ENCODE data around the gene ZNF831. TPM values are rescaled to one million over a fixed set of nuclear protein-coding genes. Genes with fewer than 3 reads are reported as not detected.

Gene ZNF831
- total RNA-seq, 1 experiment from 2014 or later = not detected

DNA sequence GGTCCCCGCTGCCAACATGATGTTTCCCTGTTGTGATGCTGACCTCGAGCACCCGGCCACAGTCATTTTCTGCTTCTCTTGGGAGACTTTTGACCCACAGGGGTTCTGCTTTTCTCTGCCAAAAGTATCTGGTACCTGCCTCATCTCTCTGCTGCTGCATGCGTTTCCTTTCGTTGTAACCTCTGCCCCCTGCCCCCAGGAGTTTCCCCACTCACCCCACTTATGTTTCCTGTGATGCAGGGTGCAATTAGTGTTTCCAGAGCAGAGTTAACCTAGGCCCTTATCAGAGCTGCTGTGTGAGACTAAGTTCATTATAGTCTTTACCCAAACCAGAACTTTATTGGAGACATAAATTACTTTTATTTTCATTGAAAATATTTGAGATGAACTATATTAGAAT, 71.6 kb downstream of the ZNF831 start:
- Histone ChIP-seq H3K9me3 (ENCODE audit: low read length) (no peaks in the 10 kb centered on the region), H3K27me3 (ENCODE audit: low read length) (no peaks in the 10 kb centered on the region), H3K27ac (ENCODE audit: low read length) (no peak overlapping the region), H2AFZ (ENCODE audit: low read length) (no peak overlapping the region), H4K20me1 (ENCODE audit: insufficient read depth, low read depth, low read length) (no peaks in the 10 kb centered on the region), H3K9ac (ENCODE audit: low read length) (no peak overlapping the region), H3K9me2 (replicated peaks; ENCODE audit: insufficient read depth, low read length) (no peaks in the 10 kb centered on the region), H3K36me3 (ENCODE audit: insufficient read depth, low read length) (no peaks in the 10 kb centered on the region), H3K79me2 (ENCODE audit: low read length) (no peaks in the 10 kb centered on the region), H3K4me2 (ENCODE audit: low read depth, low read length, poor library complexity, severe bottlenecking) (no peak overlapping the region), H3K4me3 (ENCODE audit: low read length) (no peak overlapping the region), H3K4me1 (ENCODE audit: low read length) (no peaks in the 10 kb centered on the region)
- no peak for DNase-seq

DNA sequence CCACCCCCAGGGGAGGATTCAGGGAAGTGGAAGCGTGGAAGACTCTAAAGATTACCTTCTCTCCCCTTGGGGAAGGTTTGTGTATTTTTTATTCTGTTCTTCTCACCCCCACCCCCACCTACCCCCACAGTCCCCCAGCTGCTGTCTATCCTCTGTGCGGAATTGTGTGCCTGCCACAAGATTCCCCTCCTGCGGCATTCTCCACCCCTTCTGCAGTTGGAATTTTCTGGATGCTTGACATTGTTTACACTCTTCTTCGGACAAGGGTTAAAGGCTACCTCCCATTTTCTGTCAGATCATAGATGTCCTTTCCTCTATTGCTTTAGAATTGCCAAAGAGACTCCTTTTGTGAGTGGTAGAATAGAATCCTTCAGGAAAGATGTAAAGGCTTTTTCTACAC, 76.4 kb downstream of the ZNF831 start:
- Histone ChIP-seq H3K27ac (ENCODE audit: low read length) (no peak overlapping the region), H4K20me1 (ENCODE audit: insufficient read depth, low read depth, low read length) (no peaks in the 10 kb centered on the region), H3K9me3 (ENCODE audit: low read length) (no peaks in the 10 kb centered on the region), H3K4me3 (ENCODE audit: low read length) (no peak overlapping the region), H3K4me1 (ENCODE audit: low read length) (no peaks in the 10 kb centered on the region), H3K27me3 (ENCODE audit: low read length) (no peaks in the 10 kb centered on the region), H2AFZ (ENCODE audit: low read length) (no peak overlapping the region), H3K9me2 (replicated peaks; ENCODE audit: insufficient read depth, low read length) (no peaks in the 10 kb centered on the region), H3K9ac (ENCODE audit: low read length) (no peak overlapping the region), H3K79me2 (ENCODE audit: low read length) (no peaks in the 10 kb centered on the region), H3K4me2 (ENCODE audit: low read depth, low read length, poor library complexity, severe bottlenecking) (no peak overlapping the region), H3K36me3 (ENCODE audit: insufficient read depth, low read length) (no peaks in the 10 kb centered on the region)
- DNase-seq = no peak

DNA sequence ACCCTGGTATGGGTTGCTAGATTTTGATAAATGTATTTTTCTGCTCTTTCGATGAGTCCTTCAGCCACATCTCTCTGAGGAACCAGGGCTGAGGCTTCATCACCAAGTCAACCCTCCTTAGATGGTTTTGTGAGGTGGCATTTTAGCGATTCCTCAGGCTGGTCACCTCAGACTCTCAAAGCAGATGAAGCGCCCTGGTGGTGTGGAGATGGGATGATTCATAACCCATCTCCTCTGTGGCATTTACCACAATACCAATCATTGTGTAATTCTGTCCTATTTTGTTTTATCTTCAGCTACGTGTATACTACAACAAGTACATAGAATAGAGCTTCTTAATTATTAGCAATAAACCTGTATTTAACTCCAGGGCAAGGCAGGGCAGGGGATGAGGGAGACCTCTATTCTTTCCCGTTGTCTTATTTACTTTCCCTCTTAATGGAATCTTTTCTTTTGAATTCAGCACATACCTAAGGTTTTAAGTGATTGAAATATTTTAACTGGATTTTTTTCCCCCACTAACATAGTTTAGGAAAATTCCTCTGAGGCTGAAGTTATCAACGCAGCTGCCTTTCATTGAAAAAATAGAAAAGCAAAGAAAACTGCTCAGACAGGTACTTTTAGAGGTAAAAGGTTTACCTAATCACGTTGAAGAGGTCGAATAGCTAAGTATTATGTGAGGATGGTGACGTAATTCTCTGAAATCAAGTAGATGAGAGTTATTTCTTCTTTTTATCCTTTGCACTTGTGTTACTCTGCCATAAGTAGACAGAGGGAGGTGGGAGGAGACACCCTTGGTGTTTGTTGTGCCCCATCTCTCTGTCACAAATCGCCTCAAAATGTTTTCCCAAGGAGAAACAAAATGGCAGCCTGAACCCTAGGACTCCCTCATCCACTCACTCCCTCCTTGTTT, 79.3 kb downstream of the ZNF831 start:
- Histone ChIP-seq H3K9ac (ENCODE audit: low read length) (no peak overlapping the region), H3K4me1 (ENCODE audit: low read length) (no peaks in the 10 kb centered on the region), H3K4me3 (ENCODE audit: low read length) (no peak overlapping the region), H4K20me1 (ENCODE audit: insufficient read depth, low read depth, low read length) (no peaks in the 10 kb centered on the region), H3K4me2 (ENCODE audit: low read depth, low read length, poor library complexity, severe bottlenecking) (no peak overlapping the region), H3K9me3 (ENCODE audit: low read length) (no peaks in the 10 kb centered on the region), H2AFZ (ENCODE audit: low read length) (no peak overlapping the region), H3K79me2 (ENCODE audit: low read length) (no peaks in the 10 kb centered on the region), H3K36me3 (ENCODE audit: insufficient read depth, low read length) (no peaks in the 10 kb centered on the region), H3K27ac (ENCODE audit: low read length) (no peak overlapping the region), H3K9me2 (replicated peaks; ENCODE audit: insufficient read depth, low read length) (no peaks in the 10 kb centered on the region), H3K27me3 (ENCODE audit: low read length) (no peaks in the 10 kb centered on the region)
- DNase-seq = no peak

DNA sequence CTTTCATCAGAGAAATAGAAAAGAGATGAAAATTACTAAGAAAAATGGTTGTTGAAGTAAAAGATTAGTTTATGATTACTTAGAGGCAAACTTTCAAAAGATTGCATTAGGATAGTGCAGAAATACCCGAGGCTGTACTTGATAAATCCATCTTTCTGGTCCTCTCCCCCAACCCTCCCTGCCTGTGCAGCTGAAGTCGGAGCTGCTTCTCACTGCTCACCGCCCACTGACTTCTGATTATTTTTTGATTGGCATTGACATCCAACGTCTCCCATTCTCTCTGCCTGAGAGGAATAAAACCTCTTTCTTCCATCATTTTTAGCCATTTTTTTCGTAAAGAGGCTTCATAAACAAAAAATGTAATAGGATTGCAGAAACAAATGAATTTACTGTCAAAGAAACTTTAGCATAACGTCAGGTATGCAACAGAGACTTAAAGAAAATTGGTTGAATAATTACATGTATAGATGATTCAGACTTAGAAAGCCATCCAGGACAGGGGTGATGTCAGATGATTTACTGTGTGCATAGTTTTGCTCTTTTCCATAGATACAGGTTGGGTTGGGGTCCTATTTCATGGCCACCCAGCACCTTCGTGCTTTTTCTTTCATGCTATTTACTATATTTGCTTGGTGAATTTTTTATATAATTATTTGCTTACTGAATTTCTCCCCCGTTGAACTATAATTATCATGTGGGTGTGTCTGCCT, 83.2 kb downstream of the ZNF831 start:
- no peaks in the 10 kb centered on the region for H3K9me2 ChIP-seq (replicated peaks; ENCODE audit: insufficient read depth, low read length)
- H3K27me3 ChIP-seq (ENCODE audit: low read length) = no peaks in the 10 kb centered on the region
- H3K36me3 ChIP-seq (ENCODE audit: insufficient read depth, low read length) = no peaks in the 10 kb centered on the region
- H3K9me3 ChIP-seq (ENCODE audit: low read length) = no peaks in the 10 kb centered on the region
- no peak overlapping the region for H3K27ac ChIP-seq (ENCODE audit: low read length)
- no peak overlapping the region for H3K4me2 ChIP-seq (ENCODE audit: low read depth, low read length, poor library complexity, severe bottlenecking)
- H3K79me2 ChIP-seq (ENCODE audit: low read length) = no peaks in the 10 kb centered on the region
- no peak overlapping the region for H3K9ac ChIP-seq (ENCODE audit: low read length)
- no peak overlapping the region for H2AFZ ChIP-seq (ENCODE audit: low read length)
- H3K4me3 ChIP-seq (ENCODE audit: low read length) = no peak overlapping the region
- no peaks in the 10 kb centered on the region for H3K4me1 ChIP-seq (ENCODE audit: low read length)
- no peaks in the 10 kb centered on the region for H4K20me1 ChIP-seq (ENCODE audit: insufficient read depth, low read depth, low read length)
- DNase-seq = no peak

DNA sequence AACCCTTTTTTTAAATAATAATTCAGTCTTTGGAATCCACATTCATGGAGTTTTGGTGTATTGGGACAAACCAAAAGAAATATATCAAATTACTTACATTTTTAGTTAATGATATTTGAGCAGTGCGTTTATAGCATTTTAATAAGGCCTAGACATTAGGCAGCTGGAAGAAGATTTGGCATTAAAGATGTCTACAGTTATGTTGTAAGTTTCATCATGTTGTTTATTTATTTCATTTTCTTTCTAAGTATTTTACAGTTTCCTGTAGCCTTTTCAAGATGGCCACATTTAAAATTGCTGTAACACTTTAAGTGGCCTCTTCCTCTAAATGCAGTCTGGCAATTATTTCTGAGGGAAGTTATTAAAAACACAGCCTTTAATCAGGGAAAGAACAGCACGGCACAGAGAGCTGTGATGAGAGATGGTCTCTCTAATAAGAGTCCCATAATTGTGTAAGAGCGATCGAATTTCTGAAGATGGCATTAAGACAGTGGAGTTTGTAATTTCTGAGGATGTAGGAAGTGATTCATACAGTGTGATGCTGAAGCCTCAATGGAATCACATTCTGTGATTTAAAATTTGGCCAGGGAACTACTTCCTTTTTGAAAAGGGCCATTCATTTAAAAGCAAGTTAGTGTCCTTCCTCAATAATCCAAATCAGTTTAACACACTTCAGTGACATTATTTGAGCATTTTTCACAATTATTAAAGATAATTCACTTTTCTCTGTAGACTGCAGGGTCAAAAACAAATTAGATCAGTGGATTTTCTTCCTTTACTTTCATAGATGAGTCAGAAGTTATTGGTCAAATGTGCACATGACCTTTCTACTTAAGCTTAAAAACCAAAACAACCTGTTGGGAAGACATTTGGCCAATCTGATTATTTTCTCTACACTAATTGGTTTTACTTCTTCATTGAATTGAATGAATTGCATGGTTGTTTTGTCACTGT, 84.4 kb downstream of the ZNF831 start:
- Histone ChIP-seq H4K20me1 (ENCODE audit: insufficient read depth, low read depth, low read length) (no peaks in the 10 kb centered on the region), H3K9me3 (ENCODE audit: low read length) (no peaks in the 10 kb centered on the region), H3K27me3 (ENCODE audit: low read length) (no peaks in the 10 kb centered on the region), H3K9ac (ENCODE audit: low read length) (no peak overlapping the region), H3K27ac (ENCODE audit: low read length) (no peak overlapping the region), H3K4me1 (ENCODE audit: low read length) (peaks cover 2% of the 10 kb centered on the region; the same call in 1 of the 2 replicates), H3K4me2 (ENCODE audit: low read depth, low read length, poor library complexity, severe bottlenecking) (no peak overlapping the region), H3K36me3 (ENCODE audit: insufficient read depth, low read length) (no peaks in the 10 kb centered on the region), H2AFZ (ENCODE audit: low read length) (no peak overlapping the region), H3K9me2 (replicated peaks; ENCODE audit: insufficient read depth, low read length) (no peaks in the 10 kb centered on the region), H3K79me2 (ENCODE audit: low read length) (no peaks in the 10 kb centered on the region), H3K4me3 (ENCODE audit: low read length) (no peak overlapping the region)
- no peak for DNase-seq

DNA sequence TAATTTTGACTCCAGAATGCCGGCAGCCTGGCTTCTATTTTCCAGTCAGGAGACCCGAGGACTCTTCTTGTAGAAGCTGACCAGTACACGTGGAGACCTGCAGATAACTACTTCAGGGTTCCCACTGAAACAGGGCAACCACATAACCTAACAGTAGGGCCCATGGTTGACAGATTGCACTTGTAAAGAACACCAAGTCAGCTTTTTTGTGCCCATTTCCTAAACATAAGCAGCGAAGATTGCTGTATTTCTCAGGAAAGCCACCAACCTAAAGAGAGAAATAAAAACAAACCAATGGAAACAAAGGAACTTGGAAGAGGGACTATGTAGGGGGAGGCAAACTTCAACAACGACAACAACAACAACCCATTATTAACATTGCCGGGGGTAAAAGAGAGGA, 86.7 kb downstream of the ZNF831 start:
- Histone ChIP-seq H3K9me2 (replicated peaks; ENCODE audit: insufficient read depth, low read length) (no peaks in the 10 kb centered on the region), H4K20me1 (ENCODE audit: insufficient read depth, low read depth, low read length) (no peaks in the 10 kb centered on the region), H3K4me3 (ENCODE audit: low read length) (no peak overlapping the region), H3K79me2 (ENCODE audit: low read length) (no peaks in the 10 kb centered on the region), H3K9ac (ENCODE audit: low read length) (no peak overlapping the region), H3K27me3 (ENCODE audit: low read length) (no peaks in the 10 kb centered on the region), H2AFZ (ENCODE audit: low read length) (no peak overlapping the region), H3K9me3 (ENCODE audit: low read length) (no peaks in the 10 kb centered on the region), H3K4me2 (ENCODE audit: low read depth, low read length, poor library complexity, severe bottlenecking) (no peak overlapping the region), H3K4me1 (ENCODE audit: low read length) (peaks cover 14% of the 10 kb centered on the region), H3K36me3 (ENCODE audit: insufficient read depth, low read length) (no peaks in the 10 kb centered on the region), H3K27ac (ENCODE audit: low read length) (no peak overlapping the region)
- no peak for DNase-seq

DNA sequence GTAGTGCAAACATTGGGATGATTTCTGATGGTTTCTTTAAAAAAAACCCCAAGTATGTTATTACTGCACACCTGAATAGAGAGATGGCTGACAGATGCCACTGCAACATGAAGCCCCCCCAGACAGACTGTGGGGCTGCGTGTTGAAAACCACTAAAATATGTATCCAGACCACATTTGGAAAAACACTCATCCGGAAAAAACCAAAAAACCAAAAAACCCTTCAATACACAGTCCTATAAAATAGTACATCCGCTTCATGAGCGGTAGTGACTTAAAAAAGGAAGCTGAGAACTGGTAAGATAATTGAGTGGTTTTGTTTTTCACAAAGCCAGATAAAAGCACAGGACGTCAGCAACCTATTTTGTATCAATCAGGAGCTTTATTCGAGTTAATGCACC, 89.7 kb downstream of the ZNF831 start:
- no peaks in the 10 kb centered on the region for H3K27me3 ChIP-seq (ENCODE audit: low read length)
- H3K79me2 ChIP-seq (ENCODE audit: low read length) = no peaks in the 10 kb centered on the region
- H3K4me1 ChIP-seq (ENCODE audit: low read length) = peaks cover 33% of the 10 kb centered on the region
- no peak overlapping the region for H3K27ac ChIP-seq (ENCODE audit: low read length)
- H4K20me1 ChIP-seq (ENCODE audit: insufficient read depth, low read depth, low read length) = no peaks in the 10 kb centered on the region
- H3K9me3 ChIP-seq (ENCODE audit: low read length) = no peaks in the 10 kb centered on the region
- no peak for DNase-seq
- no peak overlapping the region for H3K4me3 ChIP-seq (ENCODE audit: low read length)
- H3K9me2 ChIP-seq (replicated peaks; ENCODE audit: insufficient read depth, low read length) = no peaks in the 10 kb centered on the region
- H3K9ac ChIP-seq (ENCODE audit: low read length) = no peak overlapping the region
- no peaks in the 10 kb centered on the region for H3K36me3 ChIP-seq (ENCODE audit: insufficient read depth, low read length)
- no peak overlapping the region for H2AFZ ChIP-seq (ENCODE audit: low read length)
- H3K4me2 ChIP-seq (ENCODE audit: low read depth, low read length, poor library complexity, severe bottlenecking) = no peak overlapping the region

Data from Karpas-422 (cell line).